ENCODE data around the gene MEGF9. TPM values are rescaled to one million over a fixed set of nuclear protein-coding genes. Genes with fewer than 3 reads are reported as not detected.

The MEGF9 gene
- total and polyA plus RNA-seq, 2 donors (not counting 1 experiment from before 2014, with no cell fraction given) = 3.5 to 11.3 TPM

DNA sequence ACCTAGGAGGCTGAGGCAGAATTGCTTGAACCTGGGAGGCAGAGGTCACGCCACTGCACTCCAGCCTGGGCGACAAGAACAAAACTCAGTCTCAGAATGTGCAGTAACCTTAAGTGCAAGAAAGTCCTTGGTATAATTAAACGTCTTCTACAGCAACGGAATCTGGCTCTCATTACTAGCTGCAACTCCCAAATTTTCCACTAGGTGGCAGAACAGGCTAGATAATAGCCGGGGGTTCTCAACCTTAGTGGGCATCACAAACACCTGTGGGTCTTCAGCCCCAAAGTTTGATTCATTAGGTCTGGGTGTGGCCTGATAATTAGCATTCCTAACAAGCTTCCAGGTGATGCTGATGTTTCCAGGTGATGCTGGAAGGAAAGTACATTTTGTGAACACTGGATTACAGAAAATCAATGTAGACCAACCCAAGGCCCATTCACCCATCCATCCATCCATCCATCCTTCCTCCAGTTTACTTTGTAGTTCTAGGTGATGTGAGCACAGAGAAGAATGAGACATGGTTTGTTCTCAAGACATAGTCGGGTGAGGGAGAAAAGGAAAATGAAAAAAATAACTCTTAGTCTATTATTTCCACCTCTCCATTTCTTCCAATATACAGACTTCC lies 41.7 kb upstream of the MEGF9 start:
- no peaks in the 10 kb centered on the region for H4K20me1 ChIP-seq (ENCODE audit: control insufficient read depth, insufficient read depth, low read length, poor library complexity, severe bottlenecking)
- DNase-seq (peak; percentile 80), ATAC-seq (ENCODE audit: low read depth) (peak; percentile 82)
- H3K79me2 ChIP-seq (ENCODE audit: control insufficient read depth, insufficient read depth, low read length) = no peaks in the 10 kb centered on the region
- Mint-ChIP-seq H3K27me3 (no peaks in the 10 kb centered on the region), H3K4me3 (no peak overlapping the region), H3K27ac (peak overlapping the region; percentile 21), H3K4me1 (peaks cover 26% of the 10 kb centered on the region), H3K9me3 (ENCODE audit: insufficient read depth) (no peaks in the 10 kb centered on the region)
- peaks cover 5 to 13% of the 10 kb centered on the region in 2 donors for H3K4me1 ChIP-seq (ENCODE audit: control insufficient read depth in 2 of 2, insufficient read depth in 2 of 2, low read length in 2 of 2)
- POLR2A ChIA-PET = interaction anchor here (1.0 kb wide), 1 partner anchor 38 kb away, joined by 3 read pairs; no protein-coding TSS in a partner anchor
- no peak overlapping the region for H3K9ac ChIP-seq (ENCODE audit: low read length)
- no peak overlapping the region for H3K4me2 ChIP-seq (replicated peaks; ENCODE audit: low read depth, low read length, poor library complexity, severe bottlenecking)
- TF ChIP-seq EZH2 (IDR thresholded peaks at IDR 0.05; ENCODE audit: borderline replicate concordance, insufficient read depth, low read depth, low read length, poor library complexity, severe bottlenecking) = no peak
- TF ChIP-seq, protein P1, sequence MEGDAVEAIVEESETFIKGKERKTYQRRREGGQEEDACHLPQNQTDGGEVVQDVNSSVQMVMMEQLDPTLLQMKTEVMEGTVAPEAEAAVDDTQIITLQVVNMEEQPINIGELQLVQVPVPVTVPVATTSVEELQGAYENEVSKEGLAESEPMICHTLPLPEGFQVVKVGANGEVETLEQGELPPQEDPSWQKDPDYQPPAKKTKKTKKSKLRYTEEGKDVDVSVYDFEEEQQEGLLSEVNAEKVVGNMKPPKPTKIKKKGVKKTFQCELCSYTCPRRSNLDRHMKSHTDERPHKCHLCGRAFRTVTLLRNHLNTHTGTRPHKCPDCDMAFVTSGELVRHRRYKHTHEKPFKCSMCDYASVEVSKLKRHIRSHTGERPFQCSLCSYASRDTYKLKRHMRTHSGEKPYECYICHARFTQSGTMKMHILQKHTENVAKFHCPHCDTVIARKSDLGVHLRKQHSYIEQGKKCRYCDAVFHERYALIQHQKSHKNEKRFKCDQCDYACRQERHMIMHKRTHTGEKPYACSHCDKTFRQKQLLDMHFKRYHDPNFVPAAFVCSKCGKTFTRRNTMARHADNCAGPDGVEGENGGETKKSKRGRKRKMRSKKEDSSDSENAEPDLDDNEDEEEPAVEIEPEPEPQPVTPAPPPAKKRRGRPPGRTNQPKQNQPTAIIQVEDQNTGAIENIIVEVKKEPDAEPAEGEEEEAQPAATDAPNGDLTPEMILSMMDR (IDR thresholded peaks at IDR 0.05) = peak; percentile 94
- H3K36me3 ChIP-seq (replicated peaks in 1 of 2; ENCODE audit: control extremely low read depth in 1 of 2, control insufficient read depth in 1 of 2, extremely low read depth in 1 of 2, insufficient read depth in 2 of 2, low read length in 1 of 2) = peaks cover 0 to 9% of the 10 kb centered on the region in 2 experiments
- H3K4me3 ChIP-seq (ENCODE audit: control extremely low read depth in 1 of 5, extremely low read depth in 1 of 5, insufficient read depth in 1 of 5, low read depth in 2 of 5, low read length in 4 of 5) = no peak overlapping the region
- WGBS (ENCODE audit: insufficient coverage) = 13% methylated on average over 3 of the region's 6 CpGs
- no peak overlapping the region for H2AFZ ChIP-seq (ENCODE audit: insufficient read depth, low read depth, low read length, poor library complexity, severe bottlenecking)
- H3K27me3 ChIP-seq (replicated peaks in 1 of 4; ENCODE audit: control extremely low read depth in 1 of 4, control insufficient read depth in 3 of 4, insufficient read depth in 4 of 4, low read length in 3 of 4) = no peaks in the 10 kb centered on the region
- intact Hi-C loops (cut with micrococcal nuclease) = loop anchor here (1.0 to 5.0 kb wide), 4 partner anchors 139 to 791 kb away; no protein-coding TSS in a partner anchor
- no peaks in the 10 kb centered on the region for H3K9me3 ChIP-seq (ENCODE audit: control extremely low read depth in 1 of 3, control insufficient read depth in 2 of 3, insufficient read depth in 1 of 3, low read length in 2 of 3)
- CTCF ChIA-PET = interaction anchor here (0.6 to 7.7 kb wide), 40 partner anchors 8 to 790 kb away, joined by 3 to 173 read pairs (median 4); partner anchors contain the start of genes FBXW2 and PSMD5
- H3K27ac ChIP-seq (ENCODE audit: low read length in 2 of 2) = peak overlapping the region in 1 of 2 donors; percentile 68

DNA sequence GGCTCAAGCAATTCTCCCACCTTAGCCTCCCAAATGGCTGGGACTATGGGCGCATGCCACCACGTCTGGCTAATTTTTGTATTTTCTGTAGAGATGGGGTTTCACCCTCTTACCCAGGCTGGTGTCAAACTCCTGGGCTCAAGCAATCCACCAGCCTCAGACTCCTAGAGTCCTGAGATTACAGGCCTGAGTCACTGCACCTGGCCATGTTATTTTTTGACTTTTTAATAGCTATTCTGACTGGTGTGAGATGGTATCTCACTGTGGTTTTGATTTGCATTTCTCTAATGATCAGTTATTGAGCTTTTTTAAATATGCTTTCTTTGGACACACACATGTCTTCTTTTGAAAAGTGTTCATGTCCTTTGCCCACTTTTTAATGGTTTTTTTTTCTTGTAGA lies 40.8 kb upstream of the MEGF9 start:
- POLR2A ChIA-PET = no interaction called here

More for the DNA sequence above, 40.8 kb upstream of the MEGF9 start:
- Histone ChIP-seq H3K9ac (ENCODE audit: low read length) (no peak overlapping the region), H2AFZ (ENCODE audit: insufficient read depth, low read depth, low read length, poor library complexity, severe bottlenecking) (no peak overlapping the region), H3K27ac (ENCODE audit: low read length in 2 of 2) (no peak overlapping the region), H3K4me3 (ENCODE audit: control extremely low read depth in 1 of 5, extremely low read depth in 1 of 5, insufficient read depth in 1 of 5, low read depth in 2 of 5, low read length in 4 of 5) (no peak overlapping the region), H3K9me3 (ENCODE audit: control extremely low read depth in 1 of 3, control insufficient read depth in 2 of 3, insufficient read depth in 1 of 3, low read length in 2 of 3) (no peaks in the 10 kb centered on the region), H3K36me3 (replicated peaks in 1 of 2; ENCODE audit: control extremely low read depth in 1 of 2, control insufficient read depth in 1 of 2, extremely low read depth in 1 of 2, insufficient read depth in 2 of 2, low read length in 1 of 2) (peaks cover 0 to 4% of the 10 kb centered on the region in 2 experiments), H3K4me2 (replicated peaks; ENCODE audit: low read depth, low read length, poor library complexity, severe bottlenecking) (no peak overlapping the region), H3K27me3 (replicated peaks in 1 of 4; ENCODE audit: control extremely low read depth in 1 of 4, control insufficient read depth in 3 of 4, insufficient read depth in 4 of 4, low read length in 3 of 4) (no peaks in the 10 kb centered on the region), H4K20me1 (ENCODE audit: control insufficient read depth, insufficient read depth, low read length, poor library complexity, severe bottlenecking) (no peaks in the 10 kb centered on the region), H3K79me2 (ENCODE audit: control insufficient read depth, insufficient read depth, low read length) (no peaks in the 10 kb centered on the region), H3K4me1 (ENCODE audit: control insufficient read depth in 2 of 2, insufficient read depth in 2 of 2, low read length in 2 of 2) (peaks cover 5 to 13% of the 10 kb centered on the region in 2 donors)
- Mint-ChIP-seq H3K27me3 (no peaks in the 10 kb centered on the region), H3K9me3 (ENCODE audit: insufficient read depth) (no peaks in the 10 kb centered on the region), H3K4me3 (no peak overlapping the region), H3K4me1 (peaks cover 26% of the 10 kb centered on the region), H3K27ac (no peak overlapping the region)
- WGBS (ENCODE audit: insufficient coverage) = no CpG with 5 or more reads among the region's 2 CpGs
- intact Hi-C loops (cut with micrococcal nuclease) = loop anchor here (5.0 kb wide), 2 partner anchors 138 to 792 kb away; no protein-coding TSS in a partner anchor
- TF ChIP-seq EZH2 (IDR thresholded peaks at IDR 0.05; ENCODE audit: borderline replicate concordance, insufficient read depth, low read depth, low read length, poor library complexity, severe bottlenecking) = no peak
- TF ChIP-seq, protein P1 (IDR thresholded peaks at IDR 0.05) = no peak
- ATAC-seq (ENCODE audit: low read depth) (no peak), DNase-seq (no peak)
- CTCF ChIA-PET = interaction anchor here (0.6 to 7.7 kb wide), 30 partner anchors 9 to 1416 kb away, joined by 3 to 173 read pairs (median 5); partner anchors contain the start of gene FBXW2
